Activated T-helper 9 cell treated with anti-CD3 and anti-CD28 coated beads, Interleukin-2, amount 50 U/mL, for 16 hours (primary cell): ENCODE measurements around the gene SNX11.

Experiments used
- DNase-seq: peaks from one replicate; pipeline ENCODE4 v3.0.0-alpha.2; 2020; ENCODE audit warnings: low read depth

Gene SNX11

DNA sequence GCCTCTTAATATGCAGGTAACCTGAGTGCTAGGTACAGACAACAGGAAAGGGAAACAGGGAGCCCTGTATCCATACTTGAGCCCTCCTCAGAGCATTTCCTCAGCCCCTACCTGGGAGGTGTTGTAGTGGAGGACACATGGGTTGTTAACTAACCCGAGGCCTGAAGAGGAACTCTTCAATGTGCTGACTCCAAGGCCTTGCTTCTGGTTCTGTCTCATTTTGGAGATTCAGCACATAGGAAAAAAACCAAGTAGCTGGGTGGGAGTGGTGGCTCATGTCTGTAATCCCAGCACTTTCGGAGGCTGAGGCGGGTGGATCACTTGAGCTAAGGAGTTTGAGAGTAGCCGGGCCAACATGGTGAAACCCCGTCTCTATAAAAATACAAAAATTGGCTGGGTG, 24.8 kb downstream of the SNX11 start:
- no peak for DNase-seq

DNA sequence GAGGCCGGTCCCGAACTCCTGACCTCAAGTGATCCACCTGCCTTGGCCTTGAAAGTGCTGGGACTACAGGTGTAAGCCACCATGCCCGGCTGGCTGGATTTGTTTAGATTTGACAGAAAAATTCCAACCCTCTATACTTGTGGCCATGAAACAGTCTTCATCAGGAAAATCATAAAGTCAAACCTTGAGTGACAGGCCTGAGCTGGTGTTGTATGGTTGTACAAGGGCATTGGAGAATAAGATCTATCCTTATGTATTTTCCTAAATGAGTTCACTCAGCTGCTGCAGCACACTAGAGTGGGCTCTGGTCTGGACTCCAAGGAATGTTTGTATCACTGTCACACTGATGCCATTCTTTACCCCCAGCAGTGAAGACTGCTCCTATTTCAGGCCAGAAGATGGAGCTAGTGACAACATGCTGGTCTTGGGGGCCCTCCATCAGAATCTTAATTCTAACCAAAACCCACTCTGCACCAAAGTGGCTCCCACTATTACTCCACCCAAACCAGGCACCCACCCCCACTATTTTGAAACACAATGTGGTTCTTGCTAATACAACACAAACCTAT, 27.4 kb downstream of the SNX11 start:
- DNase-seq, result no peak

DNA sequence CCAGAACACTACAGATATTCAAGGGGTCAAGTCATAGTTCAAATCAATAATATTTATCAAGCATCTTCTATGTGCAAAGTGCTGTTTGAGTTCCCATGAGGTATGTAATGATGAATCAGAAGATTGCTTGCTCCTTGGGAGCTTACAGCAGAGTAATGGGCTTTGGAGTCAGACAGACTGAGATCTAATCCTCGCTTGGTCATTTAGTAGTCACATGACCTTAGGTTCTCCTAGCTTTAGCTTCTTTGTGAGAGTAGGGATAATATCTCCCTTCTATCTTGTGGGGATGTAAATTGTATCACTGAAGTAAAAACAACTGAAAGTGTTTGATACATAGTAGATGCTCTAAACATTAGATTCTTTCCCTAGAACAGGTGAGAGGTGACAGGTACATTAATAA, 30.1 kb downstream of the SNX11 start:
- no peak for DNase-seq

DNA sequence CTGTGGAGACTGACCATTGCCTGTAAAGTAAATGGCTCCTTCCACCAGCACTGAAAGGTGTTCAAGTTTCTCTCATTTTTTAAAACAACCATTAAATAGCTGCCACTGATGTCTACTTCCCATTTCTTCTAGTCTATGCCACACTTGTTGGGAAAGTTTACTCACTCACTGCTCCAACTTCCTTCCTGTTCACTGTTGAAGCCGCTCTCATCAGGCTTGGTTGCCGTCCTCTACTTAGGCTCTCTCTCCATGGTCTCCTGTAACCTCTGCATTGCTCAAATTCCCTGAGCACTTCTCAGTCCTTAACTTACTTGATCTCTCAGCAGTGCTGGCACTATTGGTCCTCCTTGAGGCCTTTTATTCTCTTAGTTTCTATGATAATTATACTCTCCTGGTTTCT, 32.4 kb downstream of the SNX11 start:
- DNase-seq, result no peak

DNA sequence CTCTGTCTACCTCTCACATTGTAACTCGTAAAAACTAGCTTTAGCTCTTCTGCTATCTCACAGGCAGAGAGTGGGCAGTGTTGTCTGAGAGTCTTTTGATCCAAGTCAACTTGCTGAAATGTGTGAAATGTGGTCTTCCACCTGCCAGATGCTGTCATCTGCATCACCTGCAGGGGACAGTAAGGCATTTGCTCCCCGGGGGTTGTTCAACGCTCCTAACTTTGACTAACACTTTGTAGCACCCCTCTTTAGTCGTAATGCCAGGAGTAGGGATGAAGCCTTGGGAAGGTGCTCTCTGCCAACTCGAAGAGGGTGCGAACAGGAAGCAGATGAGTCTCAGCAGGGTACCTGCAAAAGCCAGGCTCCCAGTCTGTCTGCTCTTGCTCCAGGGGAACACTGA, 36.1 kb downstream of the SNX11 start:
- no peak for DNase-seq

DNA sequence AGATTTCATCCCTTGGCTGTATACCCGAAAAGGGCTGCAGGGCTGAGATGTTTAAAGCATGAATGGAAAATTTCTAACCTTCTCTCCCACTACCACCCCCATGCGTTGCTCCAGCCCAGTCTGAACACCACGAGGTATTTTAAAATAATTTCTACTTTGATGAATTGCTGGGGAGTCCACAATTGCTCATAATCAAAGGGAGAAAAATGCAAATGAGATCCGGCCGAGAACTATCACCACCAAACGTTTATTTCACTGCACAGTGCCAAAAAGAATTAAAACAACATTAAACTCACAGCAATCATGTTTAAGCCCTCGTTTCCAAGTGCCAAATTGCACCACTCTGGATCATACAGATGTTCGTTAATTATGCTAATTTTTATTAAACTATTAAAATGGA, 36.7 kb downstream of the SNX11 start:
- DNase-seq, result no peak

DNA sequence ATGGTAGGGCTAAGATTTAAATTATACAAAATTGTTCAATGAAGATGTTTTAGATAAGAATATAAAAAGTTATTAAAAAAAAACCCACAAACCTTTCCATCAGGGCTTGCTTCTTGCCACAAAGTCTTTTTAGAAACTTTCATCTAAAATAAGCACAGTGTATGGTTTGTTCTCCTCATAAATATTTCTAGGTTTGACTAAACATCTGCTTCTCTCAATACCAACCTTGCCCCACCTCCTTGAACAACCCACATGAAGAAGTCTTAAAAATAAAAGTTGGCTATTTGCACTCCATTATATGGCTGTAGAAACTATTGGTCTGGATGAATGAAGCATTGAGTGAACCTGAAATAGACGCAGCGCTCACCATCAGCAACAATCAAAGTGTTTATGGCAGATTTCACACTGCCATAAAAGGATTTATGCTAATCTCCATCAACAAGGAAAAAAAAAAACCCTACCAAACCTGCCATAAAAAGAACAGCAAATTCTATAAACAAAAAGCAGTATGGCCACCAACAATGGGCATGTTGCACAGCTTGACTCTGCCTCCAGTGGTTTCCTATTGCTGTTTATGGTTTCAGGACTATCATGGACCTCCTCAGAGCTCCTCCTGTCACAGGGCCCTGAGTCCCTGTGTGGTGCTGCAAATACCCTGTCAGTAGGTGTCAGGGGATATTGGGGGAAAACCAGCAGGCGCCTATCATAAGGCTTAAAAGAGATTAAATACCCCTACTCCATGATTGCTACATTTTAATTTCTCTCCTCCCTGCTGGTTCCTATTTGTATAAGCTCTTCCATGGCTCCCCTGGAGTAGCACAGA, 37.6 kb downstream of the SNX11 start:
- no peak for DNase-seq

DNA sequence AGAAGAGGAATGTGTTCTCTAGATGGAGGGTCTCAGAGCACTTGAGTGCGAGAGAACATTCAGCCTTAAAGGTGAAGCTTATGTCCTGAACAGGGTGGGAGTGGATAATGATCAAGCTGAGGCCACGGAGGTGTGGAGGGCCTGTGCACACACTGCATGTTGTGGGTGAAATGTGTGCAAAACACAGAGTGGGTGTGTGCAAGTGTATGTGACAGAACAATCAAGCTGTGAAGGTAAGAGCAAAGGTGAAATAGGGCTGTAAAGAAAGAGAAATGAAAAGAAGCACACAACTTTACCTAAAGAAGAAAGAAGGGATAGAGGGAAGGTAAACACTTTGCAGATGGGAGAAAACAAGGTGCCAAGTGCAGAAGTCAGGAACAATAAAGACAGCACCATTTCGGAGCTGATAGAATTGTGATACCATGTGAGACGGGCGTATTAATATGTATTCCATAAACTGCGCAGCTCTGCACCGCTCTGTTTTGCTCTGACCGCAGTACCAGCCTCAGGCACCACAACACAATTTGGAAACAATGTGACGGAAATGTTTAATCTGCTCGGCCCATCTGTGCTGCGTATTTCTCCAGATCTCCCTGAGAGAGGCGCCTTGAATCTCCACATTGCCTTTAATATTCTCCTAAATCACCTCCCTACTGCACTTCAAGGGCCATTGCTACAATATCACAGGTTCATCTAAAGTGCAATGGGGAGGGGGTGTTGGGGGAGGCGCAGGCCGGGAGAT, 40.6 kb downstream of the SNX11 start:
- no peak for DNase-seq

DNA sequence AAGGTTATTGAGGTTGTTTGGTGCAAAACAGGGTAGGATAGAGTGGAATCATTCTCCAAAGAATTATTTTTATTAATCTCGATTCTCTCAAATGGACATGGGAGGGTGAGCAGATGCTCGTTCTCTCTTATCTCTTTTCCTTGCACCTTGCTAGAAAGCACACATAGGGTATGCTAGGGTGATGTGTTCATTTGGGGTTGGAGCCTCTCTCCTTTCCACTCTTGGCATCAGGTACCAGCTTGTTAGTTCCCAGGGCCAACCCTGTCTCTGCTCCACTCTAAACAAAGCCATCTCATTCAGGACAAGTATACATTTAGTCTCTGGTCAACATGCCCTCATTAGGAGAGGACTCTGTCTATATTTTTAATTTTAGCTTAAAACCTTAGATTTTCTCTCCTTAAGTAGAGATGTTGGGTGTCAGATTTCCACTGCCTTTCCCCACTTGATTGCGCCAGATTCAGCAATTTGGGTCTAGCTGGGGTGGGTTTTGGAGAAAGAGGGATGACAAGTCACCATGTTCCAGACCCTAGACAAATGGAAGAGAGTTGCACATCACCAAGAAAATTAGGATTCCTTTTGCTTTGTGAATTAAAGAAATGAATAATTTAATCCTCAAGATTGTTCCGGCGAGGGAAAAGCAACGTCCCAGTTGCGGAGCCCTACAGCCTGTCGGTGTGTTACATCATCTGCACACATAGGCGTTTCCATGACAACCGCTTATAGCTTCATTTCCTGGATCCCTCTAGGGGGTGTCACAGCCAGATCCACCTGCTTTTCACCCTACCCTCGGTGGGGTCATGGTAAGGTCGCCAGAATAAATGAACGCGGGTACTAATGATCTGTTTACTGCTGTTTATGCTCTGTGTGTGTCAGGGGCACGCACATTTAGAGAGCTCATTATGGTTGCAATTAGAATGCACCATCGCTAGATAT, 41.6 kb downstream of the SNX11 start:
- DNase-seq, result no peak

DNA sequence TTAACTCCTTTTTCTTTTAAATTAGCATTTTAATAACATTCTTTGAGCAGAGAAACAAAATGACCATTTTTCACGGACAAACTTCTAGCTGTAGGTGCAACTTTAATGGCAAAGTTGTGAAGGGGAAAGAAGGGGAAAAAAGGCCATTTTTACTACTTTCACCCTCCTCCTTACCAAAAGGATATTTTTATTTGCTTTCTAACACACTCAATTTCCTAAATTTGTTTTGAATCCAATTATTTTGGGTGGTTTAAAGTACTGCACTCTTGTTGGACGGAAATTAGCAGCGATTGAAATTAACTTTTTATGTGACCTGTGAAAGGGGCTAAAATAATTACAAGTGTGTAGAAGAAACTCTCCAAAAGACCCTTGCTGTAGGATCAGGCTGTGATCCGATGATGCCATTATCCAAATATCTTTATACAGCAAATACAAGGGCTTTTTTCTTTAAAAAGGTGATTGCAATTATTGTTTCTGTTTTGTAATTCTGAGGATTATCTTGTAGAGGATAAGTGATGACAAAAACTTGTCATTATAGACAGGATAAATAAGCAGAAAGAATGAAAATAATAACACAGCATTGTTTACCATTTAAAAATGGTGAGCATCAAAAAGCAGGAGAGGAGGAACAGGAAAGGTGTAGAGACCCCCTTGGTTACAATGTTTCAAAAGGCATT, 42.4 kb downstream of the SNX11 start:
- no peak for DNase-seq

DNA sequence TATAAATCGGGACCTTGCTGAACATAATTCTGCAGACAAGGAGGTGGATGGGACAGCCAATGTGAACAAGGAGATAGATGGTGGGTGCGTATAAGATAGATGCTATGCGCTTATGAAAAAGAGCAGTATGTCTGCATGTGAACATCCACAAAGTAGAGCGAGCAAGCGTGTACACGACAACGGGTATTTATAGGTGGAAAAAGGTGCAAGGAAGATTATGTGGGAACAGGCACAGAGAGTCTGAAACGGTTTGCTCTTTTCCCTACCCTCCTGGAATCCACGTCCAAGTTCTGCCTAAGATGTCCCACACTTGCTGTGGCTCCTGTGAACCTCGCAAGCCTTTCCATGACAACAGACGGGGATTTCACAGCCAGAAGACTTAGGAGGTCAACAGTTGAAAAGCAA, 43.0 kb downstream of the SNX11 start:
- no peak for DNase-seq

DNA sequence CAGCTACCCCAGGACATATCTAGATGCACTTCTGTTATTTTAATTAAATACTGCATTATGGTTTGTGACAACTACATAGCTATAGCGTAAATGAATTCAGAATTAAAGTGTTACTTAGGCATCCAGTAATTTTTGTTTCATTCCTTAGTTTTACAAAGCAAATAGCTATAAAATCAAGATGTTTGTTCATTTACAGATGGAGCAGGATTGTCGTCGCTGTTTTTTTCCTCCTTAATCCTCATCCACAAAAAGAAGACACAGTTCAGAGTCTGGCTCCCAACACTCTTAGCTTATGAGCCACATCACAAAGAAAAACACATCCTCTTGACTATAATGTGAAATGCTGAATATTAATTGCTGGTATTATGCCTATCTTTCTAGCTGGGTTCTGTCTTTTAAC, 43.7 kb downstream of the SNX11 start:
- no peak for DNase-seq

DNA sequence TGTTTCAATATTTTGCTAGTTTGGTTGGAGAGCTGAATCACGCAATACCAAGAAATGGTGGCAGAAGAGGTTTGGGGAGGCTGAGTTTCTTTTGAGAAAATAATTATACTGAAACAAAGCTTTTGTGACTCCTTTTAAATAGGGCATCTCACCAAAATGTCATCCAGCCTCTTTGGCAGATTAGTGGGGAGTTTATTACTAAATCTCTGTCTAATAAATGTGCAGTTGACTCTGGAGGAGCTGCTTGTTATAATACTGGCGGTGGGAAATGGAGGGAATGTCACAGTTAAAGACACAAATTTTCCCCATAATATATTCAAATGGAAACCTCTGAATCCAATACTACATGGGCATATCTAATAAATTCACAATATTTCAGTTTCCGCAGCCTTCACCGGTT, 44.7 kb downstream of the SNX11 start:
- DNase-seq, result no peak

DNA sequence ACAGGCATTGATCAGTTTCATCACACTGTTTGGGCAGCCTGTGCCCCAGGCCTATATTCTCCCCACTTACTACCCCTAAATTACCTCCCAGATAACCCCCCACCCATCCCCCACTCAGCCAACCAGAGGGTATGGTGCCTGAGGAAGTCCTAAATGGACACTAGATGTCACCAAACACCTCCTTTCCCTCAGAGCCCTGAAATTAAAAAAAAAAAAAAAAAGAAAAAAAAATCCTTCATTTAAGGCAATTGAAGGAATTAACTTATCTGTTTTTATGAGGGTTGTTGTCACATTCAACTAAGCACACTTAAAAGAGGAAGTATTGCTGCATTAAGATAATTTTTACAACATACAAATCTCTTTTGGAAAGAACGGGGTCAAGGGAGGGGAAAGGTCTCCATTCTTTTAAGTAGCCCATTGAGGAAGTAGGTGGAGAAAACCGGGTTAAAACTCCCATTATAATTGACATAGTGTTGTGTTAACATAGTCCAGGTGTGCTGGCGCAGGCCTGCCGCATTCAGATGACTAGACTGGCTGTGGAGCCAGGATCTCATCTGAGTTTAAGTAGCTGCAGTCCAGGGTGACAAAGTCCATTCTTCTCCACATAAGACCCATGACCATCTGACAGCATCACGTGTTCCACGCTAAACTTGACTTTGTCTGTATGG, 46.3 kb downstream of the SNX11 start:
- DNase-seq, result no peak

DNA sequence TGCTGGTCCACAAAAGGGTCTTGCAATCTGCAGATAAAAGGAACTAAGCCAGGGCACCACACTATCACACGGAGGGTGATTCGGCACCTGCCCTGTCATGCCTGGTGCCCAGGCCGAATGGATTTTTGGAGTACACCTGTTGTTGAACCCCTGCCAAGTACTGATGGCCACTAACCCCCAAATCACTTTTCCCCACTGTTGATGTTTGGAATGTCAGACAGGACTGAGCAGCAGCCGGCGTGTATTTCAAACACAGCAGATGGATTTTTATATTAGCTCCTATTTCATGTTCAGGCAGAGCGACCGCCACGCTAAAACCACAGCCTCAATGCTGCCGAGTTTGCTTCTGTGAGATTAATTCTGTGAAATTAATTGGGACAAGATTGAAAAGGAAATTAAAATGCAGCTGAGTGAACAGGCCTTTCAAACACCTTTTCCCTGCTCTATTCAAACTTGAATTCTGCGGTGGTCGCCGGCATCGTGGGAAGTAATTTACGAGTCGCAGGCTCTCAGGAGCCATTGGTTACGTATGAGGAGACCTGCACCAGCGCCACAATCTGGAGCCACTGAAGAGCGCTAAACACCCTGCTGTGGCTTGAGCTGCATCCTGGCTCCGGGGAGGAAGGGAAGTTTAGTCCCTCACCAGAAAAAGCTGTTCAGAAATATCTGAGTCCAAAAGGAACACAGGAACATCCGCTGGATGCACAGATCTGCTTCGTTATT, 48.5 kb downstream of the SNX11 start:
- DNase-seq, result no peak

DNA sequence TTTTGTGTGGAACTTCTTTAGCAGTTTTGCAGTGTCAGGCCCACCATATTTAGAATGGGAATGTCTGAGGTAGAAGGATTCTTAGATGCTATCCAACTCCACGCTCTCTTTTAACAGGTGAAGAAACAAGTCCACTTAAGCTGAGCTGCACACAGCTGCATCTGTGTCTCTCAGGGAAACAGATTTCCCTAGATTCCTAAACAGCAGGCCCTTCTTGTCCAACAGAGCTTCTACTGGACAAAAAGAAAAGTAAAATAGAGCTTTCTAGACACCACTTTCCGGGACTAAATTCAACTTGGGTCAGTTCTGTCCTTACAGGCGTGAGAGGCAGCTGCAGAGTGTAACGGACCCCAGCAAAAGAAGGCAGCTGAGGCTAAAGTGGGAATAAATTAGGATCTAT, 51.7 kb downstream of the SNX11 start:
- no peak for DNase-seq

DNA sequence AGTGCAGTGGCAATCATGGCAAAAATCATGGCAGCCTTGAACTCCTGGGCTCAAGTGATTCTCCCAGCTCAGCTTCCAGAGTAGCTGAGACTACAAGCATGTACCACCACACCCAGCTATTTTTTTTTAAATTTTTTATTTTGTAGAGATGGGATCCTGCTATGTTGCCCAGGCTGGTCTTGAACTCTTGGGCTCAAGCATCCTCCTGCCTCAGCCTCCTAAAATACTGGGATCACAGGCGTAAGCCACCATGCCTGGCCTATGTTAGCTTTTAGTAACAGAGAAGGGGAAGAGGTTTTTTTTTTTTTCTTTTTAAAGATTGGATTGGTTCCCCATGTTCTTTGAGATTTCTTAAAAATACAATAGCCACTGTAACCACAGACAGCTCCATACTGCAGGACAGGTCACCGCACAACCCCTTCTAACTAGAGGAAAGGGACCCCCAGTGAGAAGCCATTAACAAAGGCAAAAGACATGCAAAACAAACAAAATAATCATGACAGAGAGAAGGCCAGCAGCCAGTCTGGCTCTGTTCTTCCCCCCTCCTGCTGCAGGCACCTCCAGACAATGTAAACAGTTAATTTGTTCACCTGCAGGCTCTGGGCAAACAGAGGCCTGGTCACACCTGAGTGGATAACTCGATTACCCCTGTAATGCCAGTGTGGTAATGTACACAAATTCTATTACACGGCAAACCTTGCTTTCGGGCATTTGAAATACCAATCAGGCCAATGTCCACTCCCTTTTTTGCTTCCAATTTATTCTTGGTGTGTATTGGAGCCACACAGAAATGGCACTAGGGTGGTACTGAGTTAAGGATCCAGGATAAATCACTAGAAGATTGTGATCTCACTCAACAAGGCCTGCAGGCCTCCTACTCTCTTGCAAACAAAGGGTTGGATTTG, 52.9 kb downstream of the SNX11 start:
- no peak for DNase-seq

DNA sequence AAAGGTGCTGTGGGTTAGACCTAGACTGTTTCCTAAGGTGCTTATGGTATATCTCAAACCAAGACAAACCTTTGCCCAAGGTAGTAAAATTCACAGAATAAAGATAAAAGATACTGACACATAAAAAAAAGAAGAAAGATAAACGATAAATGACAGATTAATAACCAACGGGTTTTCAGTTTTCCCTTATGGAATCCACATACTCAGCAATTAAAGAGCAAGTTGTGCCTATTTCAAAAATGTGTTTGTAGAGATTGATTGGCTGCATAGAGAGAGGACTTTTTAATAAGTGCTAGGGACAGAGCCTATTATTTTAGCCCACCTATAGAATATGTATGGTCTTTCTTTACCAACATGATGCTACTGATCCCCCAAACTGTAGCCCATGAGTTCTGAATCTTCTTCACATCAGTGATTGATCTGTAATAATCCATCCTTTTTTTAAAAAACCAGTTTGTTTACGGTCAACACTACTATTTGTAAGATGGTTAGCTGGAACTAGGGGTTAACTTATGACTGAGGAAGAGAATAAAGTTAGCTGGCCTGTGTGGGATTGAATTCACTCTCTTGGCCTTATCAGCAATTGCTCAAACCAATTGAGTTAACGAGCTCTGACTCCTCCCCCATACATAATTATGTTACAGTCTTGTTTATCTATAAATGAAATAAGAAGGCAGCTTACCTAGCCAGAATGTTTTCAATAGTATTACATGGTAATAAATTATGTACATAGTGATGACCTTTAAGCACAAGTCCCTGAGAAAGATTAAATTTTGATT, 53.8 kb downstream of the SNX11 start:
- no peak for DNase-seq
